Endodermal cell (in vitro differentiated cells): ENCODE data around the gene BTRC. TPM values are rescaled to one million over a fixed set of nuclear protein-coding genes. Genes with fewer than 3 reads are reported as not detected.
"Not testable (repeated sequence)": the region's sequence is repeated elsewhere in the genome, so short reads cannot be mapped to it uniquely, and the experiment has no call there.

Experiments used
- DNase-seq: peaks from one replicate; pipeline ENCODE4 v3.0.0-alpha.2; 2017
- H3K27ac ChIP-seq: 2 replicates; pipeline ENCODE4 v1.5.1; 2013; ENCODE audit warnings: mild to moderate bottlenecking, low read depth, low read length, moderate library complexity
- H3K27me3 ChIP-seq: 2 replicates; pipeline ENCODE4 v1.6.1; 2013; ENCODE audit warnings: mild to moderate bottlenecking, low read length, moderate library complexity; ENCODE audit not compliant: insufficient read depth, control insufficient read depth, poor library complexity, severe bottlenecking
- H3K36me3 ChIP-seq: 2 replicates; pipeline ENCODE4 v1.7.0; 2013; ENCODE audit warnings: mild to moderate bottlenecking, low read length, moderate library complexity; ENCODE audit not compliant: control insufficient read depth, insufficient read depth
- H3K4me1 ChIP-seq: one replicate; pipeline ENCODE4 v1.7.0; 2013; ENCODE audit warnings: low read length; ENCODE audit not compliant: control insufficient read depth, insufficient read depth
- H3K4me3 ChIP-seq: 2 replicates; pipeline ENCODE4 v1.5.1; 2013; ENCODE audit warnings: mild to moderate bottlenecking, low read length, moderate library complexity
- H3K9ac ChIP-seq: 2 replicates; pipeline ENCODE4 v1.6.1; 2013; ENCODE audit warnings: mild to moderate bottlenecking, low read length, moderate library complexity; ENCODE audit not compliant: poor library complexity, severe bottlenecking; ENCODE audit errors: extremely low read depth
- H3K9me3 ChIP-seq: 2 replicates; pipeline ENCODE4 v1.6.1; 2013; ENCODE audit warnings: mild to moderate bottlenecking, low read length, moderate library complexity; ENCODE audit not compliant: control insufficient read depth
- H3K27ac Mint-ChIP-seq: 2 replicates; pipeline ENCODE4 v1.8.0; 2020; ENCODE audit warnings: mixed read lengths
- H3K27me3 Mint-ChIP-seq: 2 replicates; pipeline ENCODE4 v1.8.0; 2021; ENCODE audit warnings: mild to moderate bottlenecking, mixed read lengths; ENCODE audit not compliant: insufficient read depth
- H3K36me3 Mint-ChIP-seq: 2 replicates; pipeline ENCODE4 v1.8.0; 2020; ENCODE audit warnings: low read depth, mixed read lengths
- H3K4me1 Mint-ChIP-seq: 2 replicates; pipeline ENCODE4 v1.8.0; 2020; ENCODE audit warnings: mixed read lengths
- H3K4me3 Mint-ChIP-seq: 2 replicates; pipeline ENCODE4 v1.8.0; 2020; ENCODE audit warnings: mild to moderate bottlenecking, moderate library complexity, mixed read lengths
- H3K9me3 Mint-ChIP-seq: 2 replicates; pipeline ENCODE4 v1.8.0; 2020; ENCODE audit warnings: mild to moderate bottlenecking, mixed read lengths
- WGBS, 2 experiments: methylation state at CpG; one replicate each; pipeline versions ENCODE4 v1.1.5 to v1.1.7; 2013; ENCODE audit warnings: missing lambda C conversion rate in 2 of 2, mixed read lengths in 1 of 2; ENCODE audit not compliant: insufficient coverage in 1 of 2, insufficient read length in 1 of 2; 5-methylcytosine and 5-hydroxymethylcytosine counted together
- total RNA-seq, 2 donors: library from RNA; stranded (reverse); fragmentation: NEBNext Ultra II Directional in 1 of 2; extraction: Animal tissue kit (Norgen Biotek cat#: 25700) in 1 of 2; gene quantifications; 2 replicates in 1 of 2; 3 replicates in 1 of 2; pipeline ENCODE4 v1.2.1, GENCODE V29; 2021
- TF ChIP-seq, protein P1 (sequence below): fragments of 200-600 bp; sonication (generic); conservative IDR thresholded peaks from 2 replicates; pipeline ENCODE4 v1.5.0; 2021; ENCODE audit warnings: antibody characterized with exemption, mild to moderate bottlenecking

The BTRC gene
- total RNA-seq, 2 donors from 2014 or later = 30.1 to 38.2 TPM

GRCh38 chr10:101346177-101346576 lies 7.8 kb upstream of the BTRC start:
- TF ChIP-seq, protein P1, sequence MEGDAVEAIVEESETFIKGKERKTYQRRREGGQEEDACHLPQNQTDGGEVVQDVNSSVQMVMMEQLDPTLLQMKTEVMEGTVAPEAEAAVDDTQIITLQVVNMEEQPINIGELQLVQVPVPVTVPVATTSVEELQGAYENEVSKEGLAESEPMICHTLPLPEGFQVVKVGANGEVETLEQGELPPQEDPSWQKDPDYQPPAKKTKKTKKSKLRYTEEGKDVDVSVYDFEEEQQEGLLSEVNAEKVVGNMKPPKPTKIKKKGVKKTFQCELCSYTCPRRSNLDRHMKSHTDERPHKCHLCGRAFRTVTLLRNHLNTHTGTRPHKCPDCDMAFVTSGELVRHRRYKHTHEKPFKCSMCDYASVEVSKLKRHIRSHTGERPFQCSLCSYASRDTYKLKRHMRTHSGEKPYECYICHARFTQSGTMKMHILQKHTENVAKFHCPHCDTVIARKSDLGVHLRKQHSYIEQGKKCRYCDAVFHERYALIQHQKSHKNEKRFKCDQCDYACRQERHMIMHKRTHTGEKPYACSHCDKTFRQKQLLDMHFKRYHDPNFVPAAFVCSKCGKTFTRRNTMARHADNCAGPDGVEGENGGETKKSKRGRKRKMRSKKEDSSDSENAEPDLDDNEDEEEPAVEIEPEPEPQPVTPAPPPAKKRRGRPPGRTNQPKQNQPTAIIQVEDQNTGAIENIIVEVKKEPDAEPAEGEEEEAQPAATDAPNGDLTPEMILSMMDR = no peak
- Mint-ChIP-seq H3K36me3 (no peaks in the 10 kb centered on the region), H3K27me3 (peaks cover 20% of the 10 kb centered on the region), H3K9me3 (no peaks in the 10 kb centered on the region), H3K4me1 (no peaks in the 10 kb centered on the region), H3K27ac (no peak overlapping the region), H3K4me3 (no peak overlapping the region)
- 92 to 100% methylated on average over 3 of the region's 3 CpGs for WGBS, 2 experiments
- Histone ChIP-seq H3K4me1 (no peaks in the 10 kb centered on the region), H3K27me3 (no peaks in the 10 kb centered on the region), H3K36me3 (no peaks in the 10 kb centered on the region), H3K9me3 (no peaks in the 10 kb centered on the region), H3K9ac (no peak overlapping the region), H3K4me3 (no peak overlapping the region), H3K27ac (no peak overlapping the region)
- DNase-seq = no peak

GRCh38 chr10:101351017-101351416 lies 2.9 kb upstream of the BTRC start:
- Histone ChIP-seq H3K4me3 (no peak overlapping the region), H3K9ac (no peak overlapping the region), H3K9me3 (no peaks in the 10 kb centered on the region), H3K36me3 (no peaks in the 10 kb centered on the region), H3K4me1 (peaks cover 3% of the 10 kb centered on the region), H3K27me3 (no peaks in the 10 kb centered on the region), H3K27ac (no peak overlapping the region)
- 92 to 94% methylated on average over 3 of the region's 3 CpGs for WGBS, 2 experiments
- Mint-ChIP-seq H3K27ac (no peak overlapping the region), H3K36me3 (no peaks in the 10 kb centered on the region), H3K27me3 (peaks cover 20% of the 10 kb centered on the region), H3K4me3 (no peak overlapping the region), H3K4me1 (peaks cover 11% of the 10 kb centered on the region), H3K9me3 (no peaks in the 10 kb centered on the region)
- TF ChIP-seq, protein P1 = no peak
- no peak for DNase-seq

DNA sequence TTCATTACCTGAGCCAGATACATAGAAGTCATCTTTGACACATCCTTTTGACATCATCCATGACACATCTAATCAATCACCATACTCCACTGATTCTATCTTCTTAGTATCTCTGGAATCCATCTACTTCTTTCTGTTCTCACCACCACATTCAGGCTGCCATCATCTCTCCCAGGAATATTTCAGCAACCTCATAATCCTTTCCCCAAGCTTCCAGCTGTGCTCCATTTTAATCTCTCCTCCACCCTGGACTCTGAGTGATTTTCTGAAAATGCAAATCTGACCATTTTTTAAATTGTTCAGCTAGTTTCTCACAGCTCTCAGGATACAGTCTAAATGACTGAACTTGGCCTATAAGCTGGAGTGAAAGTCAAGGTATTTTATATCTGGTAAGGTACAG lies 2.5 kb upstream of the BTRC start:
- Mint-ChIP-seq H3K36me3 (peaks cover 4% of the 10 kb centered on the region), H3K27me3 (peaks cover 20% of the 10 kb centered on the region), H3K4me3 (no peak overlapping the region), H3K4me1 (peaks cover 11% of the 10 kb centered on the region), H3K9me3 (no peaks in the 10 kb centered on the region), H3K27ac (no peak overlapping the region)
- TF ChIP-seq, protein P1 = no peak
- Histone ChIP-seq H3K4me1 (peaks cover 3% of the 10 kb centered on the region), H3K36me3 (no peaks in the 10 kb centered on the region), H3K27ac (no peak overlapping the region), H3K9ac (no peak overlapping the region), H3K27me3 (no peaks in the 10 kb centered on the region), H3K4me3 (no peak overlapping the region), H3K9me3 (no peaks in the 10 kb centered on the region)
- no peak for DNase-seq

GRCh38 chr10:101352857-101353256 lies 1.1 kb upstream of the BTRC start:
- not testable (repeated sequence) for H3K27me3 ChIP-seq, H3K27ac Mint-ChIP-seq, DNase-seq, H3K36me3 ChIP-seq, H3K9ac ChIP-seq, H3K4me1 ChIP-seq, H3K4me3 ChIP-seq, H3K27ac ChIP-seq, H3K9me3 Mint-ChIP-seq, H3K4me3 Mint-ChIP-seq, H3K36me3 Mint-ChIP-seq, H3K9me3 ChIP-seq
- 94 to 97% methylated on average over 5 to 10 of the region's 10 CpGs for WGBS, 2 experiments
- Mint-ChIP-seq H3K27me3 (peaks cover 20% of the 10 kb centered on the region), H3K4me1 (peaks cover 11% of the 10 kb centered on the region)
